ENCODE results near the gene DTNA.

- TF ChIP-seq CTCF (IDR thresholded peaks at IDR 0.05) (peak in 1 of 4 experiments; percentile 23), POLR2A (IDR thresholded peaks at IDR 0.05) (no peak), EP300 (IDR thresholded peaks at IDR 0.05) (no peak), POLR2AphosphoS5 (IDR thresholded peaks at IDR 0.05) (no peak)
Measured at GRCh38 chr18:34867520-34867919, 157.4 kb downstream of the DTNA start.

Measured in gastroesophageal sphincter (tissue), 3 donors.